Astrocyte (in vitro differentiated cells and primary cell): ENCODE results near the gene PARVB.

ENCODE experiments used
- EZH2 ChIP-seq: IDR thresholded peaks from 2 replicates; pipeline ENCODE4 v1.6.1; 2012; ENCODE audit warnings: mild to moderate bottlenecking, low read length, inconsistent platforms; ENCODE audit not compliant: insufficient read depth
- TF ChIP-seq, protein P1 (sequence below): IDR thresholded peaks from 2 replicates; pipeline ENCODE4 v1.5.1; 2011; ENCODE audit warnings: low read depth, mild to moderate bottlenecking, inconsistent platforms, low read length, moderate library complexity; ENCODE audit not compliant: insufficient read depth

DNA sequence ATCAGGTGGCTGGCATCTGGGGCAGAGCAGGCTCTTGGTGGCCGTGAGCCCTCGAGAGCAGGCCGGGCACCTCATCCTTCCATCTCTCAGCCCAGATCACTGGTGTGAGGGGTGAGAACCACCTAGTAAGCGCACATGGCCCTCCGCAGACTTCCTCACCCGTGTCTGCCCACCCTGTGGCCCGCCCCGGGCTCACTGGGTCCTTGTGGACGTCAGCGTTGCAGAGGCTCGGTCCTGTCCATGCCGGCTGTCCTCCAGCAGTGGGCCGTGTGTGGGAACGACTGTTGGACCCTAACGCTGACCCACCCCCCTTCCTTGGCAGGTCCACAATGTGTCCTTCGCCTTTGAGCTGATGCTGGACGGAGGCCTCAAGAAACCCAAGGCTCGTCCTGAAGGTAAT, 139.4 kb downstream of the PARVB start:
- TF ChIP-seq, protein P1, sequence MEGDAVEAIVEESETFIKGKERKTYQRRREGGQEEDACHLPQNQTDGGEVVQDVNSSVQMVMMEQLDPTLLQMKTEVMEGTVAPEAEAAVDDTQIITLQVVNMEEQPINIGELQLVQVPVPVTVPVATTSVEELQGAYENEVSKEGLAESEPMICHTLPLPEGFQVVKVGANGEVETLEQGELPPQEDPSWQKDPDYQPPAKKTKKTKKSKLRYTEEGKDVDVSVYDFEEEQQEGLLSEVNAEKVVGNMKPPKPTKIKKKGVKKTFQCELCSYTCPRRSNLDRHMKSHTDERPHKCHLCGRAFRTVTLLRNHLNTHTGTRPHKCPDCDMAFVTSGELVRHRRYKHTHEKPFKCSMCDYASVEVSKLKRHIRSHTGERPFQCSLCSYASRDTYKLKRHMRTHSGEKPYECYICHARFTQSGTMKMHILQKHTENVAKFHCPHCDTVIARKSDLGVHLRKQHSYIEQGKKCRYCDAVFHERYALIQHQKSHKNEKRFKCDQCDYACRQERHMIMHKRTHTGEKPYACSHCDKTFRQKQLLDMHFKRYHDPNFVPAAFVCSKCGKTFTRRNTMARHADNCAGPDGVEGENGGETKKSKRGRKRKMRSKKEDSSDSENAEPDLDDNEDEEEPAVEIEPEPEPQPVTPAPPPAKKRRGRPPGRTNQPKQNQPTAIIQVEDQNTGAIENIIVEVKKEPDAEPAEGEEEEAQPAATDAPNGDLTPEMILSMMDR: no peak
- TF ChIP-seq EZH2: no peak
